Neuronal stem cell (in vitro differentiated cells): ENCODE data around the gene TCFL5.

ENCODE experiments used
- DNase-seq: peaks from one replicate; pipeline ENCODE4 v3.0.0-alpha.2; 2013; ENCODE audit warnings: low spot score
- H2AFZ ChIP-seq: one replicate; pipeline ENCODE4 v1.6.1; 2013; ENCODE audit warnings: mild to moderate bottlenecking, low read length, inconsistent platforms
- H2AK5ac ChIP-seq: 2 replicates; pipeline ENCODE4 v1.6.1; 2013; ENCODE audit warnings: low read depth, mild to moderate bottlenecking, inconsistent platforms, low read length, moderate library complexity, mixed read lengths
- H2BK120ac ChIP-seq: 2 replicates; pipeline ENCODE4 v1.6.1; 2013; ENCODE audit warnings: low read depth, mild to moderate bottlenecking, inconsistent platforms, low read length, moderate library complexity, mixed read lengths
- H2BK12ac ChIP-seq: one replicate; pipeline ENCODE4 v1.6.1; 2013; ENCODE audit warnings: low read length, inconsistent platforms
- H2BK15ac ChIP-seq: 2 replicates; pipeline ENCODE4 v1.6.1; 2013; ENCODE audit warnings: mild to moderate bottlenecking, low read length, inconsistent platforms, mixed read lengths
- H2BK5ac ChIP-seq: one replicate; pipeline ENCODE4 v1.6.1; 2013; ENCODE audit warnings: inconsistent platforms, mild to moderate bottlenecking, low read length, moderate library complexity
- H3K14ac ChIP-seq: one replicate; pipeline ENCODE4 v1.6.1; 2013; ENCODE audit warnings: low read length, inconsistent platforms
- H3K18ac ChIP-seq: 2 replicates; pipeline ENCODE4 v1.6.1; 2013; ENCODE audit warnings: low read length, inconsistent platforms
- H3K23ac ChIP-seq: 2 replicates; pipeline ENCODE4 v1.6.1; 2013; ENCODE audit warnings: low read depth, mild to moderate bottlenecking, mixed read lengths, low read length, inconsistent platforms; ENCODE audit not compliant: poor library complexity
- H3K27ac ChIP-seq: replicated peaks from 3 replicates; pipeline ENCODE4 v1.5.1; 2013; ENCODE audit warnings: low read length, inconsistent platforms
- H3K27me3 ChIP-seq, 3 experiments: 2 replicates each; pipeline ENCODE4 v1.6.1; 2013; ENCODE audit warnings: low read length in 3 of 3, mild to moderate bottlenecking in 2 of 3, inconsistent platforms in 1 of 3, low read depth in 1 of 3, mixed read lengths in 1 of 3, moderate library complexity in 1 of 3; ENCODE audit not compliant: control insufficient read depth in 3 of 3, insufficient read depth in 3 of 3
- H3K36me3 ChIP-seq, 2 donors: replicated peaks in 1 of 2; 2 replicates each; pipeline ENCODE4 v1.6.1; 2013; ENCODE audit warnings: low read length in 2 of 2; ENCODE audit not compliant: control insufficient read depth in 2 of 2, insufficient read depth in 2 of 2
- H3K4ac ChIP-seq: 2 replicates; pipeline ENCODE4 v1.6.1; 2013; ENCODE audit warnings: inconsistent platforms, mild to moderate bottlenecking, low read length, moderate library complexity
- H3K4me1 ChIP-seq, 2 donors: 1 replicate in 1 of 2; 2 replicates in 1 of 2; pipeline ENCODE4 v1.6.1; 2013; ENCODE audit warnings: low read length in 2 of 2, low read depth in 1 of 2; ENCODE audit not compliant: control insufficient read depth in 2 of 2, insufficient read depth in 1 of 2
- H3K4me2 ChIP-seq: one replicate; pipeline ENCODE4 v1.6.1; 2013; ENCODE audit warnings: mild to moderate bottlenecking, low read length, inconsistent platforms; ENCODE audit not compliant: insufficient read depth, poor library complexity, severe bottlenecking
- H3K4me3 ChIP-seq, 2 donors: 2 replicates each; pipeline ENCODE4 v1.5.1; 2013; ENCODE audit warnings: low read length in 2 of 2, mild to moderate bottlenecking in 2 of 2, inconsistent platforms in 1 of 2, moderate library complexity in 1 of 2
- H3K79me1 ChIP-seq: one replicate; pipeline ENCODE4 v1.6.1; 2013; ENCODE audit warnings: low read depth, mild to moderate bottlenecking, inconsistent platforms, low read length, moderate library complexity
- H3K9ac ChIP-seq: one replicate; pipeline ENCODE4 v1.6.1; 2013; ENCODE audit warnings: mild to moderate bottlenecking, low read depth, low read length, inconsistent platforms; ENCODE audit not compliant: poor library complexity
- H3K9me3 ChIP-seq, 2 donors: replicated peaks in 1 of 2; 2 replicates each; pipeline versions ENCODE3 to v1.6.1; 2013; ENCODE audit warnings: low read length in 2 of 2, mild to moderate bottlenecking in 2 of 2, inconsistent platforms in 1 of 2, low read depth in 1 of 2, mixed read lengths in 1 of 2, moderate library complexity in 1 of 2; ENCODE audit not compliant: control insufficient read depth in 2 of 2, insufficient read depth in 1 of 2
- H4K8ac ChIP-seq: one replicate; pipeline ENCODE4 v1.6.1; 2013; ENCODE audit warnings: low read depth, mild to moderate bottlenecking, inconsistent platforms, low read length, moderate library complexity
- H4K91ac ChIP-seq: one replicate; pipeline ENCODE4 v1.6.1; 2013; ENCODE audit warnings: low read length, low read depth, mild to moderate bottlenecking, inconsistent platforms; ENCODE audit not compliant: poor library complexity
- WGBS, 2 donors: extraction: QIAGEN DNeasy Blood & Tissue Kit; methylation state at CpG; one replicate each; pipeline ENCODE4 v1.1.7; 2013; ENCODE audit warnings: missing lambda C conversion rate in 2 of 2, mixed read lengths in 1 of 2; ENCODE audit not compliant: insufficient read length in 2 of 2, insufficient replicate concordance in 1 of 2; ENCODE audit errors: extremely low coverage in 2 of 2; 5-methylcytosine and 5-hydroxymethylcytosine counted together

TCFL5 gene

GRCh38 chr20:62844182-62844581 is 17.4 kb downstream of the TCFL5 start:
- WGBS, 2 donors: no CpG with 5 or more reads among the region's 7 CpGs
- H4K8ac ChIP-seq: no peak overlapping the region
- H3K27ac ChIP-seq: no peak overlapping the region
- H3K18ac ChIP-seq: no peak overlapping the region
- no peak overlapping the region for H3K4ac ChIP-seq
- H3K14ac ChIP-seq: no peak overlapping the region
- no peak overlapping the region for H2AFZ ChIP-seq
- H3K79me1 ChIP-seq: peaks cover 3% of the 10 kb centered on the region
- H3K27me3 ChIP-seq: no peaks in the 10 kb centered on the region
- peaks cover 2 to 7% of the 10 kb centered on the region in 2 donors for H3K9me3 ChIP-seq
- H3K4me3 ChIP-seq: no peak overlapping the region
- H2BK5ac ChIP-seq: no peak overlapping the region
- peaks cover 9 to 22% of the 10 kb centered on the region in 2 donors for H3K36me3 ChIP-seq
- no peak overlapping the region for H2BK15ac ChIP-seq
- DNase-seq: no peak
- H2BK120ac ChIP-seq: no peak overlapping the region
- no peak overlapping the region for H2AK5ac ChIP-seq
- no peak overlapping the region for H2BK12ac ChIP-seq
- H4K91ac ChIP-seq: no peak overlapping the region
- H3K23ac ChIP-seq: no peak overlapping the region
- no peak overlapping the region for H3K4me2 ChIP-seq
- H3K4me1 ChIP-seq: peaks cover 3 to 6% of the 10 kb centered on the region in 2 donors
- no peak overlapping the region for H3K9ac ChIP-seq

DNA sequence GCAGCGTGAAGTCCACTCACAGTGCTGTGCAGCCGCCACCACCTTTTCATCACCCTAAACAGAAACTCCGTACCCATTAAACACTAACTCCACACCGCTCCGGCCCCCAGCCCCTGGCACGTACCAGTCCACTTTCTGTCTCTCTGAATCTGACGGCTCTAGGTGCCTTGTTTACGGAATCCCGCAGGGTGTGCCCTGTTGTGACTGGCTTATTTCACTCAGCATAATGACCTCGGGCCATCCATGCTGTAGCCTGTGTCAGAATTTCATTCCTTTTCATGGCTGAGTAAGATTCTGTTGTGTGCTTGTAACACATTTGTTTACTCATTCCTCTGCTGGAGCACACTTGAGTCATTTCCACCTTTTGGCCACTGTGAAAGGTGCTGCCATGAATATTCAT is 18.0 kb downstream of the TCFL5 start:
- Histone ChIP-seq H3K4me2 (no peak overlapping the region), H3K18ac (no peak overlapping the region), H3K79me1 (peaks cover 3% of the 10 kb centered on the region), H3K4ac (no peak overlapping the region), H3K36me3 (peaks cover 9 to 18% of the 10 kb centered on the region in 2 donors), H3K4me1 (peaks cover 3 to 6% of the 10 kb centered on the region in 2 donors), H3K9ac (no peak overlapping the region), H2BK15ac (no peak overlapping the region), H3K9me3 (peaks cover 2 to 7% of the 10 kb centered on the region in 2 donors), H2BK12ac (no peak overlapping the region), H2AFZ (no peak overlapping the region), H2BK120ac (no peak overlapping the region), H4K8ac (no peak overlapping the region), H3K14ac (no peak overlapping the region), H3K4me3 (no peak overlapping the region), H4K91ac (no peak overlapping the region), H3K27me3 (no peaks in the 10 kb centered on the region), H3K27ac (no peak overlapping the region), H2AK5ac (no peak overlapping the region), H3K23ac (no peak overlapping the region), H2BK5ac (no peak overlapping the region)
- DNase-seq: no peak
- no CpG with 5 or more reads among the region's 10 CpGs for WGBS, 2 donors

- H3K4ac ChIP-seq: no peak overlapping the region
- no peak overlapping the region for H2BK15ac ChIP-seq
- no peak overlapping the region for H2AK5ac ChIP-seq
- no peak overlapping the region for H3K4me3 ChIP-seq
- DNase-seq: no peak
- no peak overlapping the region for H4K91ac ChIP-seq
- no peak overlapping the region for H3K9ac ChIP-seq
- no peak overlapping the region for H2BK5ac ChIP-seq
- H3K36me3 ChIP-seq: peaks cover 9 to 13% of the 10 kb centered on the region in 2 donors
- no peaks in the 10 kb centered on the region for H3K27me3 ChIP-seq
- peaks cover 1% of the 10 kb centered on the region for H3K79me1 ChIP-seq
- no peak overlapping the region for H2AFZ ChIP-seq
- peaks cover 3 to 4% of the 10 kb centered on the region in 2 donors for H3K4me1 ChIP-seq
- no peak overlapping the region for H4K8ac ChIP-seq
- WGBS, 2 donors: no CpG with 5 or more reads among the region's 16 CpGs
- peaks cover 2 to 7% of the 10 kb centered on the region in 2 donors for H3K9me3 ChIP-seq
- no peak overlapping the region for H3K23ac ChIP-seq
- no peak overlapping the region for H3K4me2 ChIP-seq
- no peak overlapping the region for H2BK12ac ChIP-seq
- H3K27ac ChIP-seq: no peak overlapping the region
- H2BK120ac ChIP-seq: no peak overlapping the region
- H3K14ac ChIP-seq: no peak overlapping the region
- H3K18ac ChIP-seq: no peak overlapping the region
These were observed 19.9 kb downstream of the TCFL5 start for GRCh38 chr20:62841705-62842212.

DNA sequence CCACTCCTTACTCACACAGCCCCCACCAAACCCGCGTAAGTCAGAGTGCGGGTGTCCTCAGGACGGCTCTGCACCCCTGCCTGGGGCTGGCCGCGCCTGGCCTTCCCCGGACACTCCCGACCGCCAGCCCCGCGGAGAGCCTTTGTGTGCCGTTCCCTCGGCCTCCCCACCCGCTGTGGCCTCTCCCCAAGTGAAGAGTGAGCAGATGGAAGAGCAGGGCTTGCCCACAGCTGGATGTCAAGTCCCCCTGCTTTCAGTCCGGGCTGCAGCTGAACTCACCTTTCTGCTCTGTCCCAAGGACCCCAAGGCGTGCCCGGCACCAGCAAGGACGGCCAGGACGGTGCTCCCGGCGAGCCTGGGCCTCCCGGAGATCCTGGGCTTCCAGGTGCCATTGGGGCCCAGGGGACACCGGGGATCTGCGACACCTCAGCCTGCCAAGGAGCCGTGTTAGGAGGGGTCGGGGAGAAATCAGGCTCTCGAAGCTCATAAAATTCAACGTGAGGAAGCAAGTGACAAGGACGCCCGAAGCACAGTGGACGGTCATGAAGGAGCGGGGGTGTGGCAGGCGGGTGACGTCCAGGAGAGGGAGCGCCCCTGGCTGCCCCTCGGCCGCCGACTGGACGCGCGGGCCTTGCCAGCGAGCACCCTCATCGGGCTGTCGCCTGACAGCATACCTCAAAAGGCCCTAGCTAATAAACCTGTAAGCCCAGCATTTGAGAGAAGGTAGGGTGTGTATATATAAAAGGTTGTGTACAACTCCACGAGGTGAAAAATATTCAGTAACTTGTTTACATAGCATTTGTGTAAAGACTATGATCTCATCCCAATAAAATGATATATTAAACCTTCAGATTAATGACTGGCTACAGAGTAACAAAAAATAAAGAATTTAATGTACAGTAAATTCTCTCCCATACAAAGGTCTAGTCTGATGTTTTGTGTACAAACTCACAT is 21.1 kb downstream of the TCFL5 start:
- H4K91ac ChIP-seq: peak overlapping the region; percentile 27
- H3K4ac ChIP-seq: no peak overlapping the region
- H2AFZ ChIP-seq: no peak overlapping the region
- no CpG with 5 or more reads among the region's 45 CpGs for WGBS, 2 donors
- peaks cover 2 to 7% of the 10 kb centered on the region in 2 donors for H3K9me3 ChIP-seq
- H2AK5ac ChIP-seq: peak overlapping the region; percentile 49
- H2BK5ac ChIP-seq: peak overlapping the region; percentile 84
- H2BK120ac ChIP-seq: no peak overlapping the region
- H3K27ac ChIP-seq: no peak overlapping the region
- peak overlapping the region; percentile 65 for H3K14ac ChIP-seq
- no peak overlapping the region for H3K4me3 ChIP-seq
- no peak overlapping the region for H4K8ac ChIP-seq
- peak overlapping the region; percentile 56 for H3K9ac ChIP-seq
- peaks cover 3 to 4% of the 10 kb centered on the region in 2 donors for H3K4me1 ChIP-seq
- DNase-seq: no peak
- H3K18ac ChIP-seq: peak overlapping the region; percentile 78
- H2BK12ac ChIP-seq: peak overlapping the region; percentile 8
- peak overlapping the region; percentile 61 for H3K23ac ChIP-seq
- H3K27me3 ChIP-seq: no peaks in the 10 kb centered on the region
- peaks cover 2 to 3% of the 10 kb centered on the region in 2 donors for H3K36me3 ChIP-seq
- H2BK15ac ChIP-seq: no peak overlapping the region
- H3K4me2 ChIP-seq: no peak overlapping the region
- peaks cover 1% of the 10 kb centered on the region for H3K79me1 ChIP-seq
